Stomach (tissue), 9 donors: ENCODE measurements around the gene OR52H1. TPM values are rescaled to one million over a fixed set of nuclear protein-coding genes. Genes with fewer than 3 reads are reported as not detected.

ENCODE experiments used
- DNase-seq, 2 donors: peaks; one replicate each; pipeline versions ENCODE4 v3.0.0 to v3.0.0-alpha.2; 2013 to 2019
- H3K27ac ChIP-seq, 5 donors: fragments of 200-600 bp in 4 of 5; sonication (generic) in 4 of 5; one replicate each; pipeline ENCODE4 v1.5.1; 2013 to 2019; ENCODE audit warnings: mild to moderate bottlenecking in 1 of 5, moderate library complexity in 1 of 5
- H3K27me3 ChIP-seq, 3 donors: fragments of 200-600 bp; sonication (generic); one replicate each; pipeline ENCODE4 v1.5.1; 2017 to 2019; ENCODE audit warnings: mixed run types in 1 of 3
- H3K36me3 ChIP-seq, 4 donors: fragments of 200-600 bp; sonication (generic); 1 replicate in 3 of 4; 2 replicates in 1 of 4; pipeline ENCODE4 v1.5.1; 2016 to 2019
- H3K4me1 ChIP-seq, 4 donors: fragments of 200-600 bp; sonication (generic); one replicate each; pipeline ENCODE4 v1.5.1; 2016 to 2019
- H3K4me3 ChIP-seq, 4 donors: fragments of 200-600 bp; sonication (generic) in 3 of 4; one replicate each; pipeline ENCODE4 v1.5.1; 2016 to 2019; ENCODE audit warnings: mild to moderate bottlenecking in 1 of 4
- H3K9me3 ChIP-seq, 4 donors: fragments of 200-600 bp; sonication (generic); one replicate each; pipeline ENCODE4 v1.5.1; 2016 to 2019
- CTCF ChIP-seq, 7 experiments: fragments of 450-650 bp in 4 of 7; fragments of 200-600 bp in 3 of 7; sonication (generic) in 3 of 7; IDR thresholded peaks; one replicate each; pipeline ENCODE4 v1.5.1; 2016 to 2019; ENCODE audit warnings: antibody characterized with exemption in 7 of 7, control low read depth in 2 of 7, mild to moderate bottlenecking in 1 of 7
- EP300 ChIP-seq: sonication (generic); formaldehyde crosslinking; IDR thresholded peaks from one replicate; pipeline ENCODE4 v1.6.1; 2017; ENCODE audit warnings: antibody characterized with exemption
- POLR2A ChIP-seq, 4 donors: fragments of 450-650 bp; IDR thresholded peaks; one replicate each; pipeline ENCODE4 v1.6.1; 2016; ENCODE audit warnings: antibody characterized with exemption in 4 of 4, control low read depth in 2 of 4, mild to moderate bottlenecking in 1 of 4, moderate library complexity in 1 of 4
- POLR2AphosphoS5 ChIP-seq, 3 donors: sonication (generic); formaldehyde crosslinking; IDR thresholded peaks; one replicate each; pipeline ENCODE4 v1.6.1; 2016; ENCODE audit warnings: antibody characterized with exemption in 3 of 3
- WGBS, 5 donors: extraction: QIAGEN DNeasy Blood & Tissue Kit in 3 of 5; methylation state at CpG; one replicate each; pipeline versions ENCODE4 v1.1.5 to v1.1.7; 2013 to 2018; 5-methylcytosine and 5-hydroxymethylcytosine counted together
- intact Hi-C: fragments of 100-400 bp; cut with DNase I; formaldehyde crosslinking; loops from one replicate; pipeline ENCODE4 v1.15.1; 2023; ENCODE audit warnings: low total_unique reads
- polyA plus RNA-seq, 3 donors: library from polyadenylated mRNA; stranded (reverse); fragments of 200-250 nt; gene quantifications; one replicate each; pipeline ENCODE4 v1.2.3, GENCODE V29; 2013
- total RNA-seq, 5 donors: library from RNA; depleted of rRNA; stranded (reverse); fragments of >200 nt; gene quantifications; one replicate each; pipeline versions ENCODE4 v1.1.0 to v1.2.3, GENCODE V29; 2014 to 2016
- donor health status: healthy with polysubstance abuse.
- donor health status: Bipolar disorder and iron deficiency.
- donor health status: healthy.

The OR52H1 gene
- total and polyA plus RNA-seq, 8 donors: 0.58 to 21.0 (median 1.3) TPM; not detected in 5

GRCh38 chr11:5505363-5506048, 42.8 kb downstream of the OR52H1 start:
- WGBS, 5 donors: 83 to 87% (median 85%) methylated on average over 9 of the region's 9 CpGs
- Histone ChIP-seq H3K27me3 (no peaks in the 10 kb centered on the region), H3K27ac (no peak overlapping the region), H3K9me3 (no peaks in the 10 kb centered on the region), H3K4me3 (no peak overlapping the region), H3K36me3 (no peaks in the 10 kb centered on the region), H3K4me1 (no peaks in the 10 kb centered on the region)
- TF ChIP-seq EP300 (no peak), POLR2A (IDR thresholded peaks at IDR 0.05) (no peak), POLR2AphosphoS5 (IDR thresholded peaks at IDR 0.05) (no peak), CTCF (IDR thresholded peaks at IDR 0.05) (no peak)
- intact Hi-C loops: no loop called here
- no peak for DNase-seq

GRCh38 chr11:5504403-5504921, 43.9 kb downstream of the OR52H1 start:
- intact Hi-C loops: no loop called here

GRCh38 chr11:5500393-5500801, 47.9 kb downstream of the OR52H1 start:
- TF ChIP-seq CTCF (IDR thresholded peaks at IDR 0.05) (no peak), EP300 (no peak), POLR2A (IDR thresholded peaks at IDR 0.05) (no peak), POLR2AphosphoS5 (IDR thresholded peaks at IDR 0.05) (no peak)
- WGBS, 5 donors: 75 to 86% (median 84%) methylated on average over 6 of the region's 6 CpGs
- intact Hi-C loops: no loop called here

More at GRCh38 chr11:5504403-5504921, 43.9 kb downstream of the OR52H1 start:
- H3K4me3 ChIP-seq: no peak overlapping the region
- H3K27me3 ChIP-seq: no peaks in the 10 kb centered on the region
- 61 to 75% (median 65%) methylated on average over 2 of the region's 2 CpGs for WGBS, 5 donors
- H3K27ac ChIP-seq: no peak overlapping the region
- TF ChIP-seq POLR2A (IDR thresholded peaks at IDR 0.05): no peak
- TF ChIP-seq CTCF (IDR thresholded peaks at IDR 0.05): no peak
- TF ChIP-seq EP300: no peak
- TF ChIP-seq POLR2AphosphoS5 (IDR thresholded peaks at IDR 0.05): no peak
- H3K36me3 ChIP-seq: no peaks in the 10 kb centered on the region
- no peaks in the 10 kb centered on the region for H3K4me1 ChIP-seq
- no peaks in the 10 kb centered on the region for H3K9me3 ChIP-seq
- DNase-seq: no peak

GRCh38 chr11:5499671-5500070, 48.7 kb downstream of the OR52H1 start:
- intact Hi-C loops: no loop called here
- Histone ChIP-seq H3K4me3 (no peak overlapping the region), H3K4me1 (no peaks in the 10 kb centered on the region), H3K36me3 (no peaks in the 10 kb centered on the region), H3K9me3 (no peaks in the 10 kb centered on the region), H3K27ac (no peak overlapping the region), H3K27me3 (no peaks in the 10 kb centered on the region)
- WGBS, 5 donors: 52 to 61% (median 55%) methylated on average over 2 of the region's 2 CpGs
- TF ChIP-seq POLR2A (IDR thresholded peaks at IDR 0.05): no peak
- DNase-seq: no peak

More at GRCh38 chr11:5500393-5500801, 47.9 kb downstream of the OR52H1 start:
- H3K4me1 ChIP-seq: no peaks in the 10 kb centered on the region
- DNase-seq: no peak
- H3K27ac ChIP-seq: no peak overlapping the region
- H3K27me3 ChIP-seq: no peaks in the 10 kb centered on the region
- H3K9me3 ChIP-seq: no peaks in the 10 kb centered on the region
- no peak overlapping the region for H3K4me3 ChIP-seq
- H3K36me3 ChIP-seq: no peaks in the 10 kb centered on the region

Other genes starting within 250 kb of the OR52H1 start
- gene OR51B4, start 246.6 kb downstream of the OR52H1 start, total RNA-seq: not detected
- not detected for gene OR51B4, start 246.6 kb downstream of the OR52H1 start, polyA plus RNA-seq
- gene OR51B2, start 224.2 kb downstream of the OR52H1 start, total RNA-seq: under 1 TPM in 1 of 5 donors, not detected in 4; 0.92 TPM
- gene OR51B2, start 224.2 kb downstream of the OR52H1 start, polyA plus RNA-seq: not detected
- gene OR51B5, start 205.0 kb downstream of the OR52H1 start, total RNA-seq: 1 to 10 TPM in 1 of 5 donors, under 1 TPM in 1, not detected in 3; 0.92 to 1.2 TPM
- gene OR51B5, start 205.0 kb downstream of the OR52H1 start, polyA plus RNA-seq: not detected
- not detected for gene OR51B6, start 197.0 kb downstream of the OR52H1 start, total RNA-seq
- not detected for gene OR51B6, start 197.0 kb downstream of the OR52H1 start, polyA plus RNA-seq
- gene OR51M1, start 164.7 kb downstream of the OR52H1 start, total RNA-seq: not detected
- not detected for gene OR51M1, start 164.7 kb downstream of the OR52H1 start, polyA plus RNA-seq
- not detected for gene OR51Q1, start 126.4 kb downstream of the OR52H1 start, total RNA-seq
- gene OR51Q1, start 126.4 kb downstream of the OR52H1 start, polyA plus RNA-seq: not detected
- gene OR51I1, start 107.0 kb downstream of the OR52H1 start, total RNA-seq: not detected
- not detected for gene OR51I1, start 107.0 kb downstream of the OR52H1 start, polyA plus RNA-seq
- not detected for gene OR51I2, start 99.2 kb downstream of the OR52H1 start, total RNA-seq
- gene OR51I2, start 99.2 kb downstream of the OR52H1 start, polyA plus RNA-seq: not detected
- not detected for gene OR52D1, start 59.9 kb downstream of the OR52H1 start, total RNA-seq
- gene OR52D1, start 59.9 kb downstream of the OR52H1 start, polyA plus RNA-seq: not detected
- 1 to 10 TPM in 1 of 5 donors, not detected in 4; 1.1 TPM for gene UBQLN3, start 38.6 kb downstream of the OR52H1 start, total RNA-seq
- not detected for gene UBQLN3, start 38.6 kb downstream of the OR52H1 start, polyA plus RNA-seq
- under 1 TPM in 1 of 5 donors, not detected in 4; 0.92 TPM for gene UBQLNL, start 31.8 kb downstream of the OR52H1 start, total RNA-seq
- gene UBQLNL, start 31.8 kb downstream of the OR52H1 start, polyA plus RNA-seq: under 1 TPM; 0.12 to 0.80 (median 0.31) TPM
- not detected for gene OR52B6, start 32.3 kb upstream of the OR52H1 start, total RNA-seq
- not detected for gene OR52B6, start 32.3 kb upstream of the OR52H1 start, polyA plus RNA-seq
- 10 to 100 TPM in 1 of 5 donors, 1 to 10 TPM in 1, under 1 TPM in 1, not detected in 2; 0.87 to 10.3 (median 2.6) TPM for gene TRIM6, start 48.1 kb upstream of the OR52H1 start, total RNA-seq
- gene TRIM6, start 48.1 kb upstream of the OR52H1 start, polyA plus RNA-seq: 1 to 10 TPM; 1.1 to 2.3 (median 1.2) TPM
- gene TRIM34, start 76.5 kb upstream of the OR52H1 start, total RNA-seq: 10 to 100 TPM in 1 of 5 donors, 1 to 10 TPM in 2, under 1 TPM in 1, not detected in 1; 0.29 to 11.4 (median 2.6) TPM
- gene TRIM34, start 76.5 kb upstream of the OR52H1 start, polyA plus RNA-seq: 1 to 10 TPM; 2.9 to 8.7 (median 3.7) TPM
- gene TRIM5, start 136.5 kb upstream of the OR52H1 start, total RNA-seq: 10 to 100 TPM in 4 of 5 donors, not detected in 1; 12.6 to 81.4 (median 28.0) TPM
- 1 to 10 TPM; 4.2 to 9.5 (median 9.0) TPM for gene TRIM5, start 136.5 kb upstream of the OR52H1 start, polyA plus RNA-seq
- gene TRIM22, start 141.2 kb upstream of the OR52H1 start, total RNA-seq: 100 to 1,000 TPM in 1 of 5 donors, 10 to 100 TPM in 4; 34.8 to 131 (median 39.1) TPM
- gene TRIM22, start 141.2 kb upstream of the OR52H1 start, polyA plus RNA-seq: 10 to 100 TPM; 12.4 to 39.4 (median 14.4) TPM
- gene OR56B1, start 187.9 kb upstream of the OR52H1 start, total RNA-seq: under 1 TPM in 1 of 5 donors, not detected in 4; 0.18 TPM
- gene OR56B1, start 187.9 kb upstream of the OR52H1 start, polyA plus RNA-seq: not detected
- gene OR52N4, start 205.7 kb upstream of the OR52H1 start, total RNA-seq: not detected
- gene OR52N4, start 205.7 kb upstream of the OR52H1 start, polyA plus RNA-seq: under 1 TPM in 1 of 3 donors, not detected in 2; 0.10 TPM
- gene OR52N5, start 234.8 kb upstream of the OR52H1 start, total RNA-seq: not detected
- gene OR52N5, start 234.8 kb upstream of the OR52H1 start, polyA plus RNA-seq: not detected
- not detected for gene OR52N1, start 242.7 kb upstream of the OR52H1 start, total RNA-seq
- gene OR52N1, start 242.7 kb upstream of the OR52H1 start, polyA plus RNA-seq: not detected